Tibial nerve (tissue), 3 donors: Measurements from ENCODE around the gene AVEN.

Experiments used
- POLR2A ChIP-seq, 2 donors: fragments of 450-650 bp; IDR thresholded peaks; one replicate each; pipeline ENCODE4 v1.6.1; 2017; ENCODE audit warnings: antibody characterized with exemption in 2 of 2, mild to moderate bottlenecking in 2 of 2, moderate library complexity in 2 of 2
- TF ChIP-seq, protein P1 (sequence below), 5 experiments: fragments of 200-600 bp in 3 of 5; fragments of 450-650 bp in 2 of 5; sonication (generic) in 3 of 5; IDR thresholded peaks; one replicate each; pipeline ENCODE4 v1.5.1; 2016 to 2019; ENCODE audit warnings: antibody characterized with exemption in 5 of 5, mild to moderate bottlenecking in 3 of 5, moderate library complexity in 2 of 5

DNA sequence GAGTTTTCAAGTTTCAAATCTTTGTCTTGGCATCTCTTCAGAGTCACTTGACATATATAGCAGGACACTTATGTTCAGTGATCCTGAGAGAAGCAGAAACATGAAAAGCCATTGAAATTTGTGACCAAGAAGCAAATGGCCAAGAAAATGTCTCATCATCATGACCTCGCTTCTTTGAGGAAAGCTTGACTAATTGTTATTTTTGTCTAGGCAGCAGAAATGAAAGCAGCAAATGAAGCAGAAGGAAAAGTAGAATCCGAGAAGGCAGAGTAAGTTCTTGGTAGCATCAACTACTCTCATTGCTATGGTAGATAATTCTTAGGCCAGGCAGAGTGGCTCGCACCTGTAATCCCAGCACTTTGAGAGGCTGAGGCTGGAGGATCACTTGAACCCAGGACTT lies 198.4 kb downstream of the AVEN start:
- no peak for TF ChIP-seq POLR2A (IDR thresholded peaks at IDR 0.05)
- TF ChIP-seq, protein P1, sequence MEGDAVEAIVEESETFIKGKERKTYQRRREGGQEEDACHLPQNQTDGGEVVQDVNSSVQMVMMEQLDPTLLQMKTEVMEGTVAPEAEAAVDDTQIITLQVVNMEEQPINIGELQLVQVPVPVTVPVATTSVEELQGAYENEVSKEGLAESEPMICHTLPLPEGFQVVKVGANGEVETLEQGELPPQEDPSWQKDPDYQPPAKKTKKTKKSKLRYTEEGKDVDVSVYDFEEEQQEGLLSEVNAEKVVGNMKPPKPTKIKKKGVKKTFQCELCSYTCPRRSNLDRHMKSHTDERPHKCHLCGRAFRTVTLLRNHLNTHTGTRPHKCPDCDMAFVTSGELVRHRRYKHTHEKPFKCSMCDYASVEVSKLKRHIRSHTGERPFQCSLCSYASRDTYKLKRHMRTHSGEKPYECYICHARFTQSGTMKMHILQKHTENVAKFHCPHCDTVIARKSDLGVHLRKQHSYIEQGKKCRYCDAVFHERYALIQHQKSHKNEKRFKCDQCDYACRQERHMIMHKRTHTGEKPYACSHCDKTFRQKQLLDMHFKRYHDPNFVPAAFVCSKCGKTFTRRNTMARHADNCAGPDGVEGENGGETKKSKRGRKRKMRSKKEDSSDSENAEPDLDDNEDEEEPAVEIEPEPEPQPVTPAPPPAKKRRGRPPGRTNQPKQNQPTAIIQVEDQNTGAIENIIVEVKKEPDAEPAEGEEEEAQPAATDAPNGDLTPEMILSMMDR (IDR thresholded peaks at IDR 0.05): no peak
